Measurements from ENCODE around the gene GRIN2A. TPM values are rescaled to one million over a fixed set of nuclear protein-coding genes. Genes with fewer than 3 reads are reported as not detected.
"Not testable (repeated sequence)": the region's sequence is repeated elsewhere in the genome, so short reads cannot be mapped to it uniquely, and the experiment has no call there.

Gene GRIN2A
- total RNA-seq, 2 donors from 2014 or later = 1.6 to 3.2 TPM

DNA sequence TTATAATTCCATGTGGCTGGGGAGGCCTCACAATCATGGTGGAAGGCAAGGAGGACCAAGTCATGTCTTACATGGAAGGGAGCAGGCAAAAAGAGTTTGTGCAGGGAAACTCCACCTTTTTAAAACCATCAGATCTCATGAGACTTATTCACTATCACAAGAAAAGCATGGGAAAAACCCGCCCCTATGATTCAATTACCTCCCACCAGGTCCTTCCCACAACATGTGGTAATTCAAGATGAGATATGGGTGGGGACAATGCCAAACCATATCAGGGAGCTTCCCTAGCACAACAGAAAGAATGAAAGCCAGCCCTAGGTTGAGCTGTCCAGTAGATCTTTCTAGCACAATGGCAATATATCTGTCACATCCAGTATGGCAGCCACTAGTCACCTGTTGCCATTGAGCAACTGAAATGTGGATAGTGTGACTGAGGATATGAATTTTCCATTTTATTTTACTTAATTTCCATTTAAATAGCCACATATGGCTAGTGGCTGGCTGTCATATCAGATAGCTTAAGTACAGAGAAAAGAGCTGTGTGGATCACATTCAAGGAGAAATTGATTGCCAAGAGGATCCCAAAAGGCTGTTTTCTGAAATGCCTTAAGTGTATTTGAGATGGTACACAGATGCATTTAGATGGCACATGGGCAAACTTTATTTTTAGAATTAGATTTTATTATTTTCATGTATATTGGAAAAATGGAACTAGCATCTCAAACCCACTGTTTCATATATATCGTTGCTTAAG, 273.0 kb downstream of the GRIN2A start:
- intact Hi-C loops (cut with DNase I) = no loop called here
- no peak for DNase-seq (ENCODE audit: low spot score)

DNA sequence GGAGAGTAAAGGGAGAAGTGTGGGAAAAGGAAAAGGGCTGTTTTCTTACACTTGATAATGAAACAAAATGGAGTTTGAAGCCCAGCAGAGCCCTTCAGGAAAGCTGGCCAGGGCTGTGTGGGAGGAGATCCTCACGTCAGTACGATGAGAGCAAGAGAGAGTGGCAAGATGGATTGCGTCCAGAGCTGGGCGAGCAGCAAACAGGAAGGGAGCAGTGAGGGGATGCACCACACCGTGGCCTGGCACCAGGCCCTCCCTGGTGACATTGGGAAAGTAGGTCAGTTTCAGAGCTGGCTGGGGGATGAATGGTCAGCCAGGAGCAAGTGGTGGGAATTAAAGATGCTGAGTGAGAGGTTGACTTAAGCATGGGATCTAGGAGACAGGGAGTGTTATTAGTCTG, 273.6 kb downstream of the GRIN2A start:
- intact Hi-C loops (cut with DNase I) = no loop called here
- no peak for DNase-seq (ENCODE audit: low spot score)

DNA sequence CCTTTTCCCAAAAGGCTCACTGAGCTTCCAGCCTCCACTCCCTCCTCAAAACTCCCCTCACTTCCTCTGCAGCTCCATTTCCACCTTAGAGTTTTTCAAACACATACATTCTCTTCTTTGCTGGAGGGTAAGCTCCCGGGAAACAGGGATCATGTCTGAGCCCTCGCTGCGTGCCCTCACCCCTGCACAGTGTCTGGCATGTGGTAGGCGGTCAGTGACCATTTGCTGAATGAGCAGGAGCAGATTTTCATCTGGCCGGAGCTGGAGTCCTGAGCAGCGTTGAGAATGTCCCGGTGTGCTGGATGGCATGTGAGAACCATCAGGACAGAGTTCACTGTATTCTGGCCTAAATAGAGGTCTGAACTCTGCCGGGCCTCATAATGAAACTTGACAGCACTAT, 274.5 kb downstream of the GRIN2A start:
- intact Hi-C loops (cut with DNase I) = no loop called here
- no peak for DNase-seq (ENCODE audit: low spot score)

DNA sequence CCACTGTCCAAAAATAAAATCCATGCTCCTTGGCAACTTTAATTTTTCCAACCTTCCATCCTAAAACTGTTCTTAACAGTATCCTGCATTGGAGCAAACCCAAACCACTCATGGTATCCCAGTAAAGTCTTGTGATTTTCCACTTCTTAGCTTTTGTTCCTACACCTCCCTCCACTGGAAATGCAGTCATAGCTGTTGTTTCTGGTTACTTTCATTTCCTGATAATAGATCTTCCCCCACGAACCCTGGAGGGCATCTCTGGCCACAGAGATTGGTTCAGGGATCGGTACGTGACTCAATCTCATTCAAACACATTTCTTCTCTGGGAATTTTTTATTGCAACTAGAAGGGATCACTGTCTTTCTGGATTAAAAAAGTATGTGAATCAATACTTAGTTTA, 276.0 kb downstream of the GRIN2A start:
- intact Hi-C loops (cut with DNase I) = no loop called here
- no peak for DNase-seq (ENCODE audit: low spot score)

DNA sequence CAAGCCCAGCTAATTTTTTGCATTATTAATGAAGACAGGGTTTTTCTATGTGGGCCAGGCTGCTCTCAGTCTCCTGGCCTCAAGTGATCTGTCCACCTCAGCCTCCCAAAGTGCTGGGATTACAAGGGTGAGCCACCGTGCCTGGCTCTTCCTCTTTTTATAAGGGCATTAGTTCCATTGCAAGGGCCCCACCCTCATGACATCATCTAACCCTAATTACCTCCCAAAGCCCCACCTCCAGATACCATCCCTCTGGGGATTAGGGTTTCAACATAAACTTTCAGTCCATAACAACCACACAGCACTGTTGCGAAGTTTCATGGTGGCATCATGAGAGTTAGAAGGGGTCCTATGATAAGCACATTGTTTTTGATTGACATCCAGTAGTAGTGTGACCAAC, 277.7 kb downstream of the GRIN2A start:
- DNase-seq (ENCODE audit: low spot score) = no peak
- intact Hi-C loops (cut with DNase I) = no loop called here

DNA sequence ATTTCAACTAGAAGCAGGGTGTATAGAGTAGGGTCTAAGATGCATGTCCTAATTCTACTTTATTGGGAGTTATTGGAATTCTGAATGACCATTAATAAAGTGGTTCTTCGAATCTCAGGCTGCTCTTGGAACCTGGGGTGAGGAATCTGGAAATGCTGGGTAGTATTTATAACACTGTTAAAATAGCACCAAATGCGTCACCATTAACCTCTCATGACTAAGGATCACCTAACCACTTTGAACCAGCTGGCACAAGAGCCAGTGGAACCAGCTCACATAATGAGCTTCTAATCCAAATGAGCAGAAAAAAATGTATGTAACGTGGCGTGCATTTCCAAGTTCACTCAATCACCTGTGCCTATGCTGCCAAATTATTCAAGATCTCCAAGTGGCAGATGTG, 281.7 kb downstream of the GRIN2A start:
- no peak for DNase-seq (ENCODE audit: low spot score)
- intact Hi-C loops (cut with DNase I) = no loop called here

DNA sequence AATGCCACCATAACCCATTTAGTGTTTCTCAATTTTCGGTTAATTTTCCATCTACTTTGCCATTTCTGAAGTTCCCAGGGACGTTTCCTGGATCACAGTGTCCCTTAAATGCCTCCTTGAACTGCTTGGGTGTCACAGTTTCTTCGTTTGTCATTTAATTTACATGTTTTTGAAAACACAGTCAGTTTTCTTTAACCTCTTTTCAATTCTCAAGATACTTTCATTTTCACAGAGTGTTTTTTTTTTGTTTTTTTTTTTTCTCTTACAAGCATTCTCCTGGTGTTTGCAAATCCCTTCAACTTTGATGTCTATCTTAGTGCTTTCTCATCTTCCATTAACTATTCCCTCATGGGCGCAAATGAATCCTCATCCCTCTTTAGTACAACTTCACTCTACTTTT, 283.7 kb downstream of the GRIN2A start:
- no peak for DNase-seq (ENCODE audit: low spot score)
- intact Hi-C loops (cut with DNase I) = no loop called here

DNA sequence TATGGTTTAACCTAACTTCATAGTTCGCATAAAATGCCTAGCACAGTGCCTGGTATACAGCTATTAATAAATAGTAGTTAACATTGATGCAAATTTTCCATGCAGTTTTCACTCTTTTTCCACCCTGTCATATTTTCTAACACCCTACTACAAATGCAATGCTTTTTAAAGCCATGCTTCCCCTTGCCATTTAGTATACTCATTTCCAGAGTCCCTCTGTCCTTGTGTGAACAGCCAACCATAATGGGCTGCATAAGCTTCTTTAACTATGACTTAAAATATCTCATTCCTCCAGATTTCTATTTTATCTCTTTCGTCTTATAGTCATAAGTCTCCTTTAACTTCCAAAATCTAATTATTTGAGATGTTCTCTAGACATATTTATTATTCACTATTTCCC, 284.1 kb downstream of the GRIN2A start:
- DNase-seq (ENCODE audit: low spot score) = no peak

DNA sequence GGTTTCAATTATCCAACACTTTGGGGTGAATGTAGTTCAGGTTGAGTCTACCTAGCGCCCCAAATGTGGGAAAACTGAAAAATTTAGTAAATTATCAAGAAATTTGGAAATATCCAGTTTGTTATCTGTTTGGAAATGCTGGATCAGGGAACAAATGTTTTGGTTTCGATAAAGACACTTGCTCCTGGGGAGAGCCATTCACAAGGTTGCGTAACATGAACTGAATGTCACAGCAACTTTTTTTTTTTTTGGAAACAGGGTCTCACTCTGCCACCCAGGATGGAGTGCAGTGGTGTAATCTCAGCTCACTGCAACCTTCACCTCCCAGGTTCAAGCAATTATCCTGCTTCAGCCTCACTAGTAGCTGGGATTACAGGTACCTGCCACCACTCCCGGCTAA, 286.4 kb downstream of the GRIN2A start:
- DNase-seq (ENCODE audit: low spot score) = no peak
- intact Hi-C loops (cut with DNase I) = no loop called here

More for the DNA sequence above, 284.1 kb downstream of the GRIN2A start:
- intact Hi-C loops (cut with DNase I) = no loop called here

DNA sequence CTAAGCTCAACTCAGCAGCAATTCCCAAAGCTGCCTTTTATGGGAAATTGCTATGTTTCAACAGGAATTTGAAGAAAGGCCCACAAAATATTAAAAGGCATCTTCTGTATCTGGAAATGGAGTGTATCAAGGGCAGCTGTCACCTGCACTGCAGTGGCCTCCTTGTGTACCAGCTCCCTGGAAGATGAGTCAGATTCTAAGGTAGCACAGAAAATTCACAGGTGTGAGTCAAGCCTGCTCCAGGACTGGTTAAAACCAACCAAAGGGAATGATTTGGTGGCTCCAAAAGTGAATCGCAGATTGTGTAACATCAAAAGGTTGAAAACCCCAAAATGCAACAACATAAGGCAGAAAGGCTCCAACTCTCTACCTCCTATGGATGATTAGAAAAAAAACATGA, 296.4 kb downstream of the GRIN2A start:
- intact Hi-C loops (cut with DNase I) = no loop called here
- DNase-seq (ENCODE audit: low spot score) = no peak

DNA sequence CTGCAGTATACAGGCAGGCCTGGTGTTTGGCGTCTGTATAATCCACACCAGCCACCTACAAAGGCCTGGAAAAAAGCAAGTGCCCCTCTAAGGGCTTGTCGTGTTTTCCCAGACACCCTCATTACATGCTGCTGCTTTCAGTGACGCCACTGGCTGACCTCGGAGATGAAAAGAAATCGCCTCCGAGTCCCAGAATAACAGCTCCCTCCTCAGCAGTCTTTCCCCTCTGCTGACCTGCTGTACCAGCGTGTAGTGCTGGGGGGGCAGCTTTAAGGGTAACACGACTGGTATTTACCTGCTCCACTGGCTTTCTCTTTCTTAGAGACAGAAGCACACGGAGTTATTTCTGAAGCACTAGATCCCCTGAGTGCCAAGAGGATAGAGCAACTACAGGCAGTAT, 296.8 kb downstream of the GRIN2A start:
- intact Hi-C loops (cut with DNase I) = no loop called here
- no peak for DNase-seq (ENCODE audit: low spot score)

DNA sequence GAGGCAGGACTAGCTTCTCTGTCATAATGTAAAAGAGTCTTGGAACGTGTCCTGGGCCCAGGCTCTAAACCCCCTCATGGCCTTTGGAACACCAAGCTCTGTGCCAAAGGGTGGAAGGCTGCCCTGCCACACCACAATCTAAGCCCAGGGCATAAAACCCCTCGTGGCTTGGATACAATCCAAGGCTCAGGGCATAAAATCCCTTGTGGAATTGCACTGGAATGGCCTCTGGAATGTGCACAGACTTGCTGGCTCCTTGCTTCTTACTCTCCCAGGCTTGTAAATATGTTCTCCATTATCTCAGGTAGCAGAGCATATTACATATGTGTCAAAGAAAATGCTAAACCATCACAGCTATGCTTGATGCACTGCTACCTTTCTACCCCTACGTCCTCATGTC, 306.2 kb downstream of the GRIN2A start:
- intact Hi-C loops (cut with DNase I); DNase-seq (ENCODE audit: low spot score): not testable (repeated sequence)

DNA sequence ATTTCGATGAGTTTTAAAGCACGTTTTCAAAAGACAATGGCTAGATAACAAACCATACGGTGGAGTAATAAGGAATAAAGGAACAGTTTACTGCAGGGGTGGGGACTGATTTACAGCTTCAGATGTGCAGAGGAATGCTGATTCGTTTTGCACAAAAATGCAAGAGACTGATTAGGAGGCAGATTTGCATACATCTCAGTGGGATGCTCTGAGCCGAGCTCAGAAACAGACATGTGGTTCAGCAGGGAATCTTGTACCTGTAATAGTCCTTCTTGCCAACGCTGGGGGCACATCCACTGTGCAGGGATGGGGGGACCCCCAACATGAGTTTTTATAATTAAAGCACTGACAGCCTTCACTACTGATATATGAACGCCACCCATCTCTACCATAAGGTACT, 308.0 kb downstream of the GRIN2A start:
- DNase-seq (ENCODE audit: low spot score) = no peak
- intact Hi-C loops (cut with DNase I) = no loop called here

DNA sequence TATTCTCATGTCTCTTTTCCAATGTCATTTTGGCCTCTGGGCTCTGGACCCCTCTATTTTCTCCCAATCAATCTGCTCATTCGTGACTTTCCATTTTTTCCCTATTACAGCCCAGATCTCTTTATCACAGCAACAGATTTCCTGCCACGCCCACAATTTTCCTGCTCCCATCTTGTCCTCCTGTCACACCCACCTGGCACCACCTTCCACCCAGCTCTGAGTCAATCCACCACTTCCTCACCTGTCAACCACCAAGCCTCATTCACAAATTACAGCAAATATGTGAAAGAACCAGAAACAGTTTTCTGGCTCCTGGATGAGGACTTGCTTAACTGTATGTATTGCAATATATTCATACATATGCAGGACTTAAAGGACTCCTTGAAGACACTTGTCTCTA, 311.3 kb downstream of the GRIN2A start:
- intact Hi-C loops (cut with DNase I) = no loop called here
- DNase-seq (ENCODE audit: low spot score) = no peak

DNA sequence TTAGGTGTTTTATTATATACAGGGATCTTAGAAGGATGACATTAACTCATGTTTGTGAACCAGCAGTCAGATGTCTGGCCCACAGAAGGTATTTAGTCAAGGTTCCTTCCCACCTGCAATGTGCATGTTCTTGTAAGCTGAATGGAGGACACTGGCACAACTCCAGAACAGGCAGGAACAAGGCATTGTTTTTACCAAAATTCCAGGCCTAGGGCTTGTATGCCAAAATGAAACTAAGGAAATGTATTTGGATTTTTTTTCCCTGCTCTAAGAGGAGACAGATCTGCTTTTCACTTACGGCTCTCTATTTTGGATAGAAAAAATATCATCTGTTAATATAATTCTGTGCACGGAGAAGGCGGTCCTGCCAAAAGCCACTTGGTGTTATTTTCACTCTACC, 312.5 kb downstream of the GRIN2A start:
- intact Hi-C loops (cut with DNase I) = no loop called here
- no peak for DNase-seq (ENCODE audit: low spot score)

DNA sequence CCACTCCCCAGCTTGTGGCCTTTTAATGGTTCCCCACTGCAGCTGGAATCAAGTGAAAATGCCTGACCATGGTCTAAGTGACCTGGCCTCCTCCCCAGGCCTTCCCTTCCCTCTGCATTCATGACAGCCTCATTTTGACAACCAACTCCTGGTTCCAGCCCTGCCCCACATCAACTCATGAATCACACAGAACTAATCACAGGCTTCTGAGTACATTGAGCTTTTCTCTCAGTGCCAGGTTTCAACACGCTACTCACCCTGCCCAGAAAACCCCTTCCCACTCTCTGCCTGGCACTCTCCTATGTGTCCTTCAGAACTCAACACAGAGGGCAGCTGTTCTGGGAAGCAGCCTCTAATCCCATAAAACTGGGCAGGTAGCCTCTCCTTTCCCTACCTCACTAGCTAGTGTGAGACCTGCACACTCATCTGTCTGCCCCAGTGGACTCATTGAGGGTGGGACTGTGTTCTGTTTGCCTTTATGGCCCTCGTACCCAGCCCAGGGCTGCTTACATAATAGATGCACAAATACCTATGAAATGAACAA, 313.6 kb downstream of the GRIN2A start:
- DNase-seq (ENCODE audit: low spot score) = no peak

DNA sequence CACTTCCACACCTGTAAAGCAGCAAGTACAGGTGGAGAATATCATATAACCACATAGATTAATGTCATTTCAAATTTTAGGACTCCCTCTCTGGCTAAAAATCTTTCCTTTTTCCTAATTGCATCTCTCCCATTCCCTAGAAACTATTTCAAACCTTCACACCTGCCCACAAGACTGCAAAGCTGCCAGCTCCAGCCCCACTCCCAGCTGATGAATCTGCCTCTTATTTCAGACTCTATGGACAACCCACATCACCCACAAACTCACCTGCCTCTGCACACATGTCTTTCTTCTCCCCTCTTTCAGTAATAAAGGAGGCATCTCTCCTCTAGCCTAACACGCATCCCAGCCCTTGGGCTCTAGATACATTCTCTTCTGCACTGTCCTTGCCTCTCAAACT, 315.1 kb downstream of the GRIN2A start:
- no peak for DNase-seq (ENCODE audit: low spot score)
- intact Hi-C loops (cut with DNase I) = no loop called here

More for the DNA sequence above, 313.6 kb downstream of the GRIN2A start:
- intact Hi-C loops (cut with DNase I) = no loop called here

DNA sequence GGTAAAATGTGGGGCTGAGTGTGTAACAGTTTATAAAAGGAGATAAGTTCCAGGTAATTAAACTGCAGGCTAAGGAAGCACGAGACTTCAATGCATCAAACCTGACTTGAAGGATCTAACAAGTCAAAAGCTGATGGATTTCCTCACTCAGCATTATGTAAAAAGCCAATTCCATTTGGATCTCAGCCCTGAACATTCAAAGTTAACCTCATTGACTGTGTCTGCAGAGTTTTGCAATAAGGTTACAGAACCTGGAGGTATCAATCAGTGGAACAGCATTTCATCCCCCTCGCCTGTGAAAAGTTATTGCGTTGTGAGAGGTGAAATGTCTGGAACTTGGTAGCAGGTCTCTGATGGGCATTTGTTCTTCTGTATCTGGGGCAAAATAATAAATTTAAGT, 317.8 kb downstream of the GRIN2A start:
- no peak for DNase-seq (ENCODE audit: low spot score)
- intact Hi-C loops (cut with DNase I) = no loop called here

DNA sequence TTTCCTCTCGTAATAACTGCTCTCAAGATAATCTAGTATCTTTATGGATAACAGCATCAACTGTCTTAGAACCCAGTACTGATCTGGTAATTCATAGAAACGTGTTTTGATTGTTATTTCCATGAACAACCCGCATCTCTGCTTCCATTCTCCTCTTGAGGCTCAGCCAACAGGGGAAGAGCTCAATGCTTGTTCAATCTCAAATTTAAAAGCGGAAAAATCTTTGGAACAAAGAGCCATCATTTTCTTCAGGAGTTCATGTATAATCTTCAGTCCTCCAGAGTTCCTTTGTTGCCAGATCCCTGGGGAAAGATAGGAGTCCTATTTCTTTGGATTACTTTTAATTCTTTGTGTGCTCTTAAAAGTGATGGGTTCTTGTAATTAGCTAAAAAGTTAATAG, 319.9 kb downstream of the GRIN2A start:
- DNase-seq (ENCODE audit: low spot score) = no peak
- intact Hi-C loops (cut with DNase I) = no loop called here

DNA sequence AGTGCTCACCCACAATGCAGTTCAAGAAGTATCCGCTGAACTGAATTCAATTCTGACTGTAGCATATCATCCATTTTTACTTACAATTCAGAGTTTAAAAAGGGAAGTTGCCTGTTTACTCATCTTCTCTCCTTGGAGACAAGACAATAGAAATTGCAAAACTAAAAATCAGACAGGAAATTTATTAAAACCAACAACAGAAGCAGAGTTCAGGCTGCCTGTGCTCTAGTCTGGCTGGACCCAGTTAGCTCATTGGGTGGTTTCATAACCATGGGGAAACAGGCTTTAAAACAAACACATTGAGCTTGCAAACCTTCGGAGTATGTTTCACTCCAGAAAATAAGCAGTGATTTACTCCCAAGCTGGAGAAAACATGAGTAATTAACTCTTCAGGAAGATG, 321.4 kb downstream of the GRIN2A start:
- intact Hi-C loops (cut with DNase I) = no loop called here
- no peak for DNase-seq (ENCODE audit: low spot score)

DNA sequence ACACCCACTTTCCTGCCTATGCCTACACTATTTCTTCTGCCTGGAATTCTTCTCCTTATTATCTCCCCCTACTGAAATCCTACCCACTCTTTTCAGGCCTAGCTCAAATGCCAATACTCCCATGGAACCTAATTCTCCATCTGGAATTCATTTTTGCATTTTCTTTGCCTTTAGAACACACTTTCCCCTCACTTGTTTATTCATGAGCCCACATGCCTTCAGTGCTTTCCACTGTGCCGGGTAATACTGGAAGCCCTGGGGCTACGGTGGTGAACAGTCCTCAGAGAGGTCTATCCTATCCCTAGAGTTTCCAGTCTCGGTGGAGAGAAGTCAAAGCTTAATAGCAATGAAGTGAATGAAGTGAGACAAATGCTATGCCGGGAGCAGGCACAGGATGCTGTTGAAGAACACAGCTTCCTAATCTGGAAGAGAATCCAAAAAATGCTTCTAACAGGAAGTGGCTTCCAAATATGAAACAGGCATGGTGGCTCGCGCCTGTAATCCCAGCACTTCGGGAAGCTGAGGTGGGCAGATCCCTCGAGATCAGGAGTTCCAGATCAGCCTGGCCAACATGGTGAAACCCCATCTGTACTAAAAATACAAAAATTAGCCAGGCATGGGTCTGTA, 322.4 kb downstream of the GRIN2A start:
- intact Hi-C loops (cut with DNase I) = no loop called here
- no peak for DNase-seq (ENCODE audit: low spot score)
